GM12878 (cell line): ENCODE results near the gene SUSD6. TPM values are rescaled to one million over a fixed set of nuclear protein-coding genes. Genes with fewer than 3 reads are reported as not detected.

Experiments
- EED ChIP-seq: sonication (generic); IDR thresholded peaks from 2 replicates; pipeline ENCODE4 v1.6.1; 2016; ENCODE audit warnings: antibody characterized with exemption, low read depth
- GABPA ChIP-seq: IDR thresholded peaks from 2 replicates; pipeline ENCODE4 v1.6.1; 2014; ENCODE audit warnings: antibody characterized with exemption, low read depth, mild to moderate bottlenecking, inconsistent platforms
- GATAD2B ChIP-seq: fragments of 450-650 bp; conservative IDR thresholded peaks from 2 replicates; pipeline ENCODE4 v1.6.1; 2017; ENCODE audit warnings: low read depth, mild to moderate bottlenecking, moderate library complexity
- NFXL1 ChIP-seq: fragments of 450-650 bp; IDR thresholded peaks from 2 replicates; pipeline ENCODE4 v1.6.1; 2017; ENCODE audit warnings: antibody characterized with exemption, mild to moderate bottlenecking, borderline replicate concordance
- NR2C1 ChIP-seq: fragments of 450-650 bp; IDR thresholded peaks from 2 replicates; pipeline ENCODE4 v1.6.1; 2017; ENCODE audit warnings: antibody characterized with exemption, mild to moderate bottlenecking, moderate library complexity
- NR2F1 ChIP-seq: fragments of 450-650 bp; conservative IDR thresholded peaks from 2 replicates; pipeline ENCODE4 v1.6.1; 2017; ENCODE audit warnings: mild to moderate bottlenecking
- PML ChIP-seq: IDR thresholded peaks from 2 replicates; pipeline ENCODE4 v1.6.1; 2012; ENCODE audit warnings: low read length, inconsistent platforms
- RAD21 ChIP-seq: IDR thresholded peaks from 2 replicates; pipeline ENCODE4 v1.6.1; 2011; ENCODE audit warnings: mild to moderate bottlenecking, low read depth, low read length, moderate library complexity; ENCODE audit not compliant: insufficient read depth
- SREBF1 ChIP-seq: IDR thresholded peaks from 2 replicates; pipeline ENCODE4 v1.6.1; 2012; ENCODE audit warnings: mild to moderate bottlenecking, low read length
- SRF ChIP-seq, 2 experiments: IDR thresholded peaks; 2 replicates each; pipeline ENCODE4 v1.6.1; 2011; ENCODE audit warnings: low read depth in 2 of 2, low read length in 2 of 2, mild to moderate bottlenecking in 1 of 2, moderate library complexity in 1 of 2
- STAT1 ChIP-seq: fragments of 450-650 bp; conservative IDR thresholded peaks from 2 replicates; pipeline ENCODE4 v1.6.1; 2014; ENCODE audit warnings: antibody characterized with exemption, mild to moderate bottlenecking
- TCF3 ChIP-seq: IDR thresholded peaks from 2 replicates; pipeline ENCODE4 v1.6.1; 2012; ENCODE audit warnings: low read depth, mild to moderate bottlenecking, low read length, borderline replicate concordance; ENCODE audit not compliant: insufficient read depth
- YY1 ChIP-seq: IDR thresholded peaks from 2 replicates; pipeline ENCODE4 v1.6.1; 2011; ENCODE audit warnings: low read depth, mild to moderate bottlenecking, low read length
- ZBED1 ChIP-seq: IDR thresholded peaks from 2 replicates; pipeline ENCODE4 v1.6.1; 2016; ENCODE audit warnings: borderline replicate concordance
- ZNF217 ChIP-seq: fragments of 450-650 bp; IDR thresholded peaks from 2 replicates; pipeline ENCODE4 v1.6.1; 2017; ENCODE audit warnings: antibody characterized with exemption, mild to moderate bottlenecking
- polyA plus RNA-seq, 11 experiments: library from polyadenylated mRNA; depleted of rRNA in 4 of 11; unstranded in 6 of 11; stranded (reverse) in 5 of 11; fragments of >200 nt; fragmentation: Nextera tagmentation in 4 of 11; fragmentation: Illumina TruSeq in 1 of 11; extraction: Ambion mirVana in 4 of 11; extraction: Trizol in 1 of 11; gene quantifications; 1 replicate in 1 of 11; 2 replicates in 10 of 11; pipeline versions ENCODE4 v1.2.1 to v1.2.3, GENCODE V29; 2011 to 2016; ENCODE audit warnings: inconsistent platforms in 2 of 11, missing spikeins in 2 of 11, low read depth in 1 of 11
- total RNA-seq, 4 experiments: library from RNA; depleted of rRNA in 3 of 4; stranded (reverse); fragments of >200 nt in 3 of 4; fragmentation: Illumina TruSeq in 1 of 4; extraction: Trizol in 1 of 4; gene quantifications; 2 replicates each; pipeline versions ENCODE4 v1.2.1 to v1.2.3, GENCODE V29; 2013 to 2021
- TF ChIP-seq, protein P1 (sequence below): IDR thresholded peaks from 2 replicates; pipeline ENCODE4 v1.6.1; 2012; ENCODE audit warnings: low read length, inconsistent platforms
- TF ChIP-seq, protein P2 (sequence below): IDR thresholded peaks from 2 replicates; pipeline ENCODE4 v1.6.1; 2011; ENCODE audit warnings: low read depth, low read length, improper control_type of control experiment, borderline replicate concordance
- TF ChIP-seq, protein P3 (sequence below): IDR thresholded peaks from 2 replicates; pipeline ENCODE4 v1.6.1; 2012; ENCODE audit warnings: mild to moderate bottlenecking, low read depth, low read length
- TF ChIP-seq, protein P4 (sequence below): fragments of 450-650 bp; IDR thresholded peaks from 2 replicates; pipeline ENCODE4 v1.6.1; 2017; ENCODE audit warnings: low read depth, mild to moderate bottlenecking, moderate library complexity
- TF ChIP-seq, protein P5 (sequence below): fragments of 150-350 bp; IDR thresholded peaks from 2 replicates; pipeline ENCODE4 v1.6.1; 2016; ENCODE audit warnings: low read depth, low read length
- TF ChIP-seq, protein P6 (sequence below): IDR thresholded peaks from 2 replicates; pipeline ENCODE4 v1.6.1; 2011; ENCODE audit warnings: low read depth, mild to moderate bottlenecking, low read length, moderate library complexity, borderline replicate concordance; ENCODE audit errors: extremely low read depth

Gene SUSD6
- total and polyA plus RNA-seq, 10 of the 15 experiments (the other 5 are each of a cell fraction or from before 2014, with no cell fraction given): 6.6 to 39.8 (median 20.2) TPM

DNA sequence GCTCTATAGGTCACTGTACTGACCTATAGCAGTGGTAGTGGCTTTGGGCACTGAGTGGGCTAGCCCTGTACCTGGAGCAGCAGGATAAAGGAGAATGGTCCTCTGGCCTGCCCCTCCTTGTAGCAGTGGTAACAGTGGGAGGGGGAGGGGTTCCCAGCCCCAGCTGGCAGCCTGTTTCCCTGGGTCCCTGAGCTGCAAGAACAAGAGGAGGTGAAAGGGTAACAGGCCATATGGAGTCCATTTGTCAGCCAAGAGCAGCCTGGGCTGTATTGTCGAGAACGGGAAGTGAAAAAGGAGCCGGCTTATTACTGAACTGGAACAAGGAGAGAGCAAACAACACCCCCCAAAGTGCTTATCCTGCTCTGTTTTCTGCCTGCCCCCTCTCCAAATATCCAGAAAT is 81.7 kb downstream of the SUSD6 start (continued):
- no peak for TF ChIP-seq RAD21
- TF ChIP-seq YY1: peak; percentile 69
- TF ChIP-seq SRF (IDR thresholded peaks at IDR 0.05; ENCODE audit: low read depth in 2 of 2, low read length in 2 of 2): no peak
- TF ChIP-seq NR2C1: peak; percentile 61
- TF ChIP-seq, protein P1, sequence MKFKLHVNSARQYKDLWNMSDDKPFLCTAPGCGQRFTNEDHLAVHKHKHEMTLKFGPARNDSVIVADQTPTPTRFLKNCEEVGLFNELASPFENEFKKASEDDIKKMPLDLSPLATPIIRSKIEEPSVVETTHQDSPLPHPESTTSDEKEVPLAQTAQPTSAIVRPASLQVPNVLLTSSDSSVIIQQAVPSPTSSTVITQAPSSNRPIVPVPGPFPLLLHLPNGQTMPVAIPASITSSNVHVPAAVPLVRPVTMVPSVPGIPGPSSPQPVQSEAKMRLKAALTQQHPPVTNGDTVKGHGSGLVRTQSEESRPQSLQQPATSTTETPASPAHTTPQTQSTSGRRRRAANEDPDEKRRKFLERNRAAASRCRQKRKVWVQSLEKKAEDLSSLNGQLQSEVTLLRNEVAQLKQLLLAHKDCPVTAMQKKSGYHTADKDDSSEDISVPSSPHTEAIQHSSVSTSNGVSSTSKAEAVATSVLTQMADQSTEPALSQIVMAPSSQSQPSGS: no peak
- peak; percentile 82 for TF ChIP-seq EED
- no peak for TF ChIP-seq GABPA
- no peak for TF ChIP-seq PML
- TF ChIP-seq NR2F1: peak; percentile 75
- TF ChIP-seq, protein P2, sequence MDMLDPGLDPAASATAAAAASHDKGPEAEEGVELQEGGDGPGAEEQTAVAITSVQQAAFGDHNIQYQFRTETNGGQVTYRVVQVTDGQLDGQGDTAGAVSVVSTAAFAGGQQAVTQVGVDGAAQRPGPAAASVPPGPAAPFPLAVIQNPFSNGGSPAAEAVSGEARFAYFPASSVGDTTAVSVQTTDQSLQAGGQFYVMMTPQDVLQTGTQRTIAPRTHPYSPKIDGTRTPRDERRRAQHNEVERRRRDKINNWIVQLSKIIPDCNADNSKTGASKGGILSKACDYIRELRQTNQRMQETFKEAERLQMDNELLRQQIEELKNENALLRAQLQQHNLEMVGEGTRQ: no peak
- TF ChIP-seq NFXL1: no peak
- TF ChIP-seq, protein P3, sequence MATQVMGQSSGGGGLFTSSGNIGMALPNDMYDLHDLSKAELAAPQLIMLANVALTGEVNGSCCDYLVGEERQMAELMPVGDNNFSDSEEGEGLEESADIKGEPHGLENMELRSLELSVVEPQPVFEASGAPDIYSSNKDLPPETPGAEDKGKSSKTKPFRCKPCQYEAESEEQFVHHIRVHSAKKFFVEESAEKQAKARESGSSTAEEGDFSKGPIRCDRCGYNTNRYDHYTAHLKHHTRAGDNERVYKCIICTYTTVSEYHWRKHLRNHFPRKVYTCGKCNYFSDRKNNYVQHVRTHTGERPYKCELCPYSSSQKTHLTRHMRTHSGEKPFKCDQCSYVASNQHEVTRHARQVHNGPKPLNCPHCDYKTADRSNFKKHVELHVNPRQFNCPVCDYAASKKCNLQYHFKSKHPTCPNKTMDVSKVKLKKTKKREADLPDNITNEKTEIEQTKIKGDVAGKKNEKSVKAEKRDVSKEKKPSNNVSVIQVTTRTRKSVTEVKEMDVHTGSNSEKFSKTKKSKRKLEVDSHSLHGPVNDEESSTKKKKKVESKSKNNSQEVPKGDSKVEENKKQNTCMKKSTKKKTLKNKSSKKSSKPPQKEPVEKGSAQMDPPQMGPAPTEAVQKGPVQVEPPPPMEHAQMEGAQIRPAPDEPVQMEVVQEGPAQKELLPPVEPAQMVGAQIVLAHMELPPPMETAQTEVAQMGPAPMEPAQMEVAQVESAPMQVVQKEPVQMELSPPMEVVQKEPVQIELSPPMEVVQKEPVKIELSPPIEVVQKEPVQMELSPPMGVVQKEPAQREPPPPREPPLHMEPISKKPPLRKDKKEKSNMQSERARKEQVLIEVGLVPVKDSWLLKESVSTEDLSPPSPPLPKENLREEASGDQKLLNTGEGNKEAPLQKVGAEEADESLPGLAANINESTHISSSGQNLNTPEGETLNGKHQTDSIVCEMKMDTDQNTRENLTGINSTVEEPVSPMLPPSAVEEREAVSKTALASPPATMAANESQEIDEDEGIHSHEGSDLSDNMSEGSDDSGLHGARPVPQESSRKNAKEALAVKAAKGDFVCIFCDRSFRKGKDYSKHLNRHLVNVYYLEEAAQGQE: no peak
- TF ChIP-seq, protein P4, sequence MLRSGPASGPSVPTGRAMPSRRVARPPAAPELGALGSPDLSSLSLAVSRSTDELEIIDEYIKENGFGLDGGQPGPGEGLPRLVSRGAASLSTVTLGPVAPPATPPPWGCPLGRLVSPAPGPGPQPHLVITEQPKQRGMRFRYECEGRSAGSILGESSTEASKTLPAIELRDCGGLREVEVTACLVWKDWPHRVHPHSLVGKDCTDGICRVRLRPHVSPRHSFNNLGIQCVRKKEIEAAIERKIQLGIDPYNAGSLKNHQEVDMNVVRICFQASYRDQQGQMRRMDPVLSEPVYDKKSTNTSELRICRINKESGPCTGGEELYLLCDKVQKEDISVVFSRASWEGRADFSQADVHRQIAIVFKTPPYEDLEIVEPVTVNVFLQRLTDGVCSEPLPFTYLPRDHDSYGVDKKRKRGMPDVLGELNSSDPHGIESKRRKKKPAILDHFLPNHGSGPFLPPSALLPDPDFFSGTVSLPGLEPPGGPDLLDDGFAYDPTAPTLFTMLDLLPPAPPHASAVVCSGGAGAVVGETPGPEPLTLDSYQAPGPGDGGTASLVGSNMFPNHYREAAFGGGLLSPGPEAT: peak; percentile 49; the same call in 1 of the 2 replicates
- TF ChIP-seq ZNF217: no peak
- peak; percentile 63; the same call in 1 of the 2 replicates for TF ChIP-seq GATAD2B
- TF ChIP-seq, protein P5, sequence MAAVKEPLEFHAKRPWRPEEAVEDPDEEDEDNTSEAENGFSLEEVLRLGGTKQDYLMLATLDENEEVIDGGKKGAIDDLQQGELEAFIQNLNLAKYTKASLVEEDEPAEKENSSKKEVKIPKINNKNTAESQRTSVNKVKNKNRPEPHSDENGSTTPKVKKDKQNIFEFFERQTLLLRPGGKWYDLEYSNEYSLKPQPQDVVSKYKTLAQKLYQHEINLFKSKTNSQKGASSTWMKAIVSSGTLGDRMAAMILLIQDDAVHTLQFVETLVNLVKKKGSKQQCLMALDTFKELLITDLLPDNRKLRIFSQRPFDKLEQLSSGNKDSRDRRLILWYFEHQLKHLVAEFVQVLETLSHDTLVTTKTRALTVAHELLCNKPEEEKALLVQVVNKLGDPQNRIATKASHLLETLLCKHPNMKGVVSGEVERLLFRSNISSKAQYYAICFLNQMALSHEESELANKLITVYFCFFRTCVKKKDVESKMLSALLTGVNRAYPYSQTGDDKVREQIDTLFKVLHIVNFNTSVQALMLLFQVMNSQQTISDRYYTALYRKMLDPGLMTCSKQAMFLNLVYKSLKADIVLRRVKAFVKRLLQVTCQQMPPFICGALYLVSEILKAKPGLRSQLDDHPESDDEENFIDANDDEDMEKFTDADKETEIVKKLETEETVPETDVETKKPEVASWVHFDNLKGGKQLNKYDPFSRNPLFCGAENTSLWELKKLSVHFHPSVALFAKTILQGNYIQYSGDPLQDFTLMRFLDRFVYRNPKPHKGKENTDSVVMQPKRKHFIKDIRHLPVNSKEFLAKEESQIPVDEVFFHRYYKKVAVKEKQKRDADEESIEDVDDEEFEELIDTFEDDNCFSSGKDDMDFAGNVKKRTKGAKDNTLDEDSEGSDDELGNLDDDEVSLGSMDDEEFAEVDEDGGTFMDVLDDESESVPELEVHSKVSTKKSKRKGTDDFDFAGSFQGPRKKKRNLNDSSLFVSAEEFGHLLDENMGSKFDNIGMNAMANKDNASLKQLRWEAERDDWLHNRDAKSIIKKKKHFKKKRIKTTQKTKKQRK: no peak
- TF ChIP-seq TCF3: peak; percentile 64; the same call in 1 of the 2 replicates
- TF ChIP-seq, protein P6, sequence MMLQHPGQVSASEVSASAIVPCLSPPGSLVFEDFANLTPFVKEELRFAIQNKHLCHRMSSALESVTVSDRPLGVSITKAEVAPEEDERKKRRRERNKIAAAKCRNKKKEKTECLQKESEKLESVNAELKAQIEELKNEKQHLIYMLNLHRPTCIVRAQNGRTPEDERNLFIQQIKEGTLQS: no peak
- no peak for TF ChIP-seq SREBF1
- TF ChIP-seq STAT1: no peak
- TF ChIP-seq ZBED1: no peak
